ENCODE data around the gene ADAMTS6.

- no peak for TF ChIP-seq CTCF (IDR thresholded peaks at IDR 0.05)
- no peak for TF ChIP-seq ZFX (IDR thresholded peaks at IDR 0.05; ENCODE audit: borderline replicate concordance)
Observed at GRCh38 chr5:65108786-65109743, 372.7 kb downstream of the ADAMTS6 start.

Measured in 22Rv1 (cell line).